ENCODE measurements around the gene PNMA1.
A peak's percentile ranks its signal among the peaks of the same experiment; 100 is the strongest.

PNMA1 gene

DNA sequence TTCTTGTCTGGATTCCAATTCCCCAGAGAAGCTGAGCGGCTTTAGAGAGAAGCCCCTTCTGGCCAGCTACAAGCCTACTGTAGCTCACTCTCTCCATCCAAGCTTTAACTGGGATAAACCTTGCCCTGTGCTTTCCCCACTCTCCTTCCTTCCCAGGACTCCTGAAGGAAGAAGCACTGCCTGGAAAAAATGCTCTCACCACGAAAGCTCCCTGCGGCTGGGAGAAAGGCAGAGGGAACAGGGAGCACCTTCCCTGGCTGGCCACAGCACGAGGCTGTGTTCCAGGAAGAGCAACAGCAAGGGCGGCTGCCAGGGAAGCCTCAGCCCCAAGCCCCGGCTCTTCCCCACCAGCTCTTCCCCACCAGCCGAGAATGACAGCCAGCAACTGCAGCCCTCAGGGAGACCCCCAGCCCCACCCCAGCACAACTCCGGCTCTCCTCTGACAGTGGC is 40.8 kb upstream of the PNMA1 start:
- TF ChIP-seq, protein P1, sequence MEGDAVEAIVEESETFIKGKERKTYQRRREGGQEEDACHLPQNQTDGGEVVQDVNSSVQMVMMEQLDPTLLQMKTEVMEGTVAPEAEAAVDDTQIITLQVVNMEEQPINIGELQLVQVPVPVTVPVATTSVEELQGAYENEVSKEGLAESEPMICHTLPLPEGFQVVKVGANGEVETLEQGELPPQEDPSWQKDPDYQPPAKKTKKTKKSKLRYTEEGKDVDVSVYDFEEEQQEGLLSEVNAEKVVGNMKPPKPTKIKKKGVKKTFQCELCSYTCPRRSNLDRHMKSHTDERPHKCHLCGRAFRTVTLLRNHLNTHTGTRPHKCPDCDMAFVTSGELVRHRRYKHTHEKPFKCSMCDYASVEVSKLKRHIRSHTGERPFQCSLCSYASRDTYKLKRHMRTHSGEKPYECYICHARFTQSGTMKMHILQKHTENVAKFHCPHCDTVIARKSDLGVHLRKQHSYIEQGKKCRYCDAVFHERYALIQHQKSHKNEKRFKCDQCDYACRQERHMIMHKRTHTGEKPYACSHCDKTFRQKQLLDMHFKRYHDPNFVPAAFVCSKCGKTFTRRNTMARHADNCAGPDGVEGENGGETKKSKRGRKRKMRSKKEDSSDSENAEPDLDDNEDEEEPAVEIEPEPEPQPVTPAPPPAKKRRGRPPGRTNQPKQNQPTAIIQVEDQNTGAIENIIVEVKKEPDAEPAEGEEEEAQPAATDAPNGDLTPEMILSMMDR (conservative IDR thresholded peaks at IDR 0.05; ENCODE audit: control insufficient read depth, insufficient read depth, low read depth, low read length) = no peak
- no peak overlapping the region for H3K4me3 ChIP-seq (ENCODE audit: control insufficient read depth, low read depth, low read length)
- DNase-seq (ENCODE audit: low read depth) = peak; percentile 64

DNA sequence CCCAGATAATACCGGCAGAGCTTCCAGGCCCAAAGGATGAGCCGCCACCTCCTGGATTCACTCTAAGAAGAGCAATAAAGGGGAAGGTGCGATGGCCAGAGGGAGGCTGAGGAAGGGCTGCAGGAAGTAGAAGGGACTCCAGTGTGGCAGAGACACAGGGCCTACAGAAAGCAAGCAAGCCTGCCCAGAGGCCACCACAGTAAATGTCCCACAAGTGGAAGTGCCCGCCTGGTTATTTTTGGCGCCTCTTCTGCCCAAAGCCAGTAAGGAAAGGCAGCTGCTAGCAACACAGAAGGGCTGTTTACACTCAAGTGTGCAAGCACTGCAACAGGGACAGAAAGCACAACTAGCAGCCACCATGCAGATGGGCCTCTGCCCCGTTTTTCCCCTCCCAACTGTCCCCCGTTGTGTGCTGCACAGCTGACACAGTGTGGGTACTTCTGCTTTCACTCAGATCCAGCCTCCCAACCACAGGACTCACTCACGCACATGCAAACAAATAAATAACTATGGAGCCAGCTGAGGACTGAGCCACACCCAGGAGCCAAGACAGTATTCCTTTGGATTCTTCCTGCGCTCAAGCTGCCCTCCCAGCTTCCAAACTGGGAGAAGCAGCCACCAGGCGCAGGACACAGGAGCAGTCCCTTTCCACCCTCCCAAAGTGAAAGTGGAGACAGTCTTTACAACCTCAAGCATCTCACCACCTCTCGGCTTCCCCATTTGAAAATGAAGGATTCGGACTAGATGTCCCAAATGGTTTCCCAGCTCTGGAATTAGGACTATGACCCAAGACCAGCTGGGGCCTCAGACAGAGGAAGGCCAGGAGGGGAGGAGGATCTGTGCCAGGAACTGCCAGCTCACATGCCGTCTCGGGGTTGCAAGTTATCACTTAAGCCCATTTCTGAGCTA is 40.0 kb upstream of the PNMA1 start:
- TF ChIP-seq, protein P1 (conservative IDR thresholded peaks at IDR 0.05; ENCODE audit: control insufficient read depth, insufficient read depth, low read depth, low read length) = no peak
- no peak overlapping the region for H3K4me3 ChIP-seq (ENCODE audit: control insufficient read depth, low read depth, low read length)
- DNase-seq (ENCODE audit: low read depth) = peak; percentile 59

GRCh38 chr14:73753124-73753886 is 39.1 kb upstream of the PNMA1 start:
- H3K4me3 ChIP-seq (ENCODE audit: control insufficient read depth, low read depth, low read length) = no peak overlapping the region

DNA sequence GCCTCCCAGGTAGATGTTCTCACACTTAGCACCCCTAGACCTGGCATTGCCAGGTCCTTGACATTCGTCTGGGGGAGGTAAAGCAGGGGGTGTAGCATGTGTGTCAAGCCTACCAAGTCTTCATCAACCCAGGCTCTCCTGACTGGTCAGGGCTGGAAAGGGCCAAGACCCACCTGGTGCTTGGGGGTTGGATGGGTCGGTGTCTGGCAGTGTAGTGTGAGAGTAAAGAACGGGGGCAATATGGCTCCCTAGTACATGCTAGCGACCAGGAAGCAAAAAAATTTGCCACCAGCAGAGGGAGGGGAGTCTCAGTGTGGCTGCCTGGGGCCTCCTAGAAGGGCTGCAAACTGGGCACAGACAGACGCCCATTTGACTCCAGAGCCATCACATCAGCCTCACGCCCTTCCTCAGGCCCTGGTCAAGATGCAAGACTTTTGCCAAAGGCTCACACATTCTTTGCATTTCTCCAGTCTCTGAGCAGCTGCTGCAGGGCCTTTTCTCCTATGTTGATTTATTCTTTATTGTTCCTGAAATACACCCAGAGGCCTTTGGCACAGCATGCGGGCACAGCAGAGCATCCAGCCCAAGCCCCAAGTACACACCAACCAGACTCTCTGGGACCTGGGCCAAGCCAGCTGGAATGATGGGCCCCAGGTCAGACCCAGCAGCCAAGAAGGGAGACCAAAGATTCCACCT is 38.3 kb upstream of the PNMA1 start:
- H3K4me3 ChIP-seq (ENCODE audit: control insufficient read depth, low read depth, low read length) = no peak overlapping the region
- TF ChIP-seq, protein P1 (conservative IDR thresholded peaks at IDR 0.05; ENCODE audit: control insufficient read depth, insufficient read depth, low read depth, low read length) = peak; percentile 17
- DNase-seq (ENCODE audit: low read depth) = peak; percentile 29

More at GRCh38 chr14:73753124-73753886, 39.1 kb upstream of the PNMA1 start:
- DNase-seq (ENCODE audit: low read depth) = no peak
- TF ChIP-seq, protein P1 (conservative IDR thresholded peaks at IDR 0.05; ENCODE audit: control insufficient read depth, insufficient read depth, low read depth, low read length) = no peak

GRCh38 chr14:73751157-73751691 is 37.0 kb upstream of the PNMA1 start:
- no peak for DNase-seq (ENCODE audit: low read depth)
- no peak overlapping the region for H3K4me3 ChIP-seq (ENCODE audit: control insufficient read depth, low read depth, low read length)
- TF ChIP-seq, protein P1 (conservative IDR thresholded peaks at IDR 0.05; ENCODE audit: control insufficient read depth, insufficient read depth, low read depth, low read length) = no peak

- TF ChIP-seq, protein P1 (conservative IDR thresholded peaks at IDR 0.05; ENCODE audit: control insufficient read depth, insufficient read depth, low read depth, low read length) = no peak
- H3K4me3 ChIP-seq (ENCODE audit: control insufficient read depth, low read depth, low read length) = no peak overlapping the region
- DNase-seq (ENCODE audit: low read depth) = no peak
Observed at GRCh38 chr14:73750531-73750901, 36.3 kb upstream of the PNMA1 start.
